ENCODE measurements around the gene AP5Z1.

Gene AP5Z1

GRCh38 chr7:4805984-4806300 is 30.5 kb downstream of the AP5Z1 start:
- H3K4me1 Mint-ChIP-seq (ENCODE audit: low read depth) = peaks cover 5% of the 10 kb centered on the region
- no peaks in the 10 kb centered on the region for H3K36me3 Mint-ChIP-seq (ENCODE audit: low read depth)
- no peak overlapping the region for H3K4me3 Mint-ChIP-seq
- no peaks in the 10 kb centered on the region for H3K9me3 Mint-ChIP-seq
- H3K27me3 Mint-ChIP-seq = peaks cover 13% of the 10 kb centered on the region
- H3K27ac Mint-ChIP-seq = no peak overlapping the region
- DNase-seq = no peak

- no peak for DNase-seq
- H3K36me3 Mint-ChIP-seq (ENCODE audit: low read depth) = no peaks in the 10 kb centered on the region
- H3K27ac Mint-ChIP-seq = no peak overlapping the region
- peaks cover 5% of the 10 kb centered on the region for H3K4me1 Mint-ChIP-seq (ENCODE audit: low read depth)
- no peak overlapping the region for H3K4me3 Mint-ChIP-seq
- peaks cover 17% of the 10 kb centered on the region for H3K27me3 Mint-ChIP-seq
- H3K9me3 Mint-ChIP-seq = no peaks in the 10 kb centered on the region
Observed at GRCh38 chr7:4806983-4807597, 31.7 kb downstream of the AP5Z1 start.

GRCh38 chr7:4807598-4808016 is 32.2 kb downstream of the AP5Z1 start:
- no peak for DNase-seq
- H3K9me3 Mint-ChIP-seq = no peaks in the 10 kb centered on the region
- no peak overlapping the region for H3K27ac Mint-ChIP-seq
- H3K4me1 Mint-ChIP-seq (ENCODE audit: low read depth) = peaks cover 5% of the 10 kb centered on the region
- H3K27me3 Mint-ChIP-seq = peaks cover 19% of the 10 kb centered on the region
- H3K36me3 Mint-ChIP-seq (ENCODE audit: low read depth) = no peaks in the 10 kb centered on the region
- H3K4me3 Mint-ChIP-seq = no peak overlapping the region

- Mint-ChIP-seq H3K4me1 (ENCODE audit: low read depth) (peaks cover 5% of the 10 kb centered on the region), H3K9me3 (no peaks in the 10 kb centered on the region), H3K36me3 (ENCODE audit: low read depth) (no peaks in the 10 kb centered on the region), H3K27ac (no peak overlapping the region), H3K27me3 (peaks cover 21% of the 10 kb centered on the region), H3K4me3 (no peak overlapping the region)
- no peak for DNase-seq
Observed at GRCh38 chr7:4808026-4808425, 32.6 kb downstream of the AP5Z1 start.

GRCh38 chr7:4808565-4808964 is 33.1 kb downstream of the AP5Z1 start:
- peaks cover 5% of the 10 kb centered on the region for H3K4me1 Mint-ChIP-seq (ENCODE audit: low read depth)
- no peak for DNase-seq
- no peaks in the 10 kb centered on the region for H3K9me3 Mint-ChIP-seq
- H3K4me3 Mint-ChIP-seq = no peak overlapping the region
- H3K27me3 Mint-ChIP-seq = peaks cover 26% of the 10 kb centered on the region
- H3K27ac Mint-ChIP-seq = no peak overlapping the region
- no peaks in the 10 kb centered on the region for H3K36me3 Mint-ChIP-seq (ENCODE audit: low read depth)

- peaks cover 5% of the 10 kb centered on the region for H3K4me1 Mint-ChIP-seq (ENCODE audit: low read depth)
- no peaks in the 10 kb centered on the region for H3K36me3 Mint-ChIP-seq (ENCODE audit: low read depth)
- H3K27me3 Mint-ChIP-seq = peaks cover 32% of the 10 kb centered on the region
- peak overlapping the region; percentile 57 for H3K4me3 Mint-ChIP-seq
- no peak overlapping the region for H3K27ac Mint-ChIP-seq
- peak; percentile 50 for DNase-seq
- no peaks in the 10 kb centered on the region for H3K9me3 Mint-ChIP-seq
Observed at GRCh38 chr7:4809091-4809591, 33.7 kb downstream of the AP5Z1 start.

GRCh38 chr7:4809666-4810065 is 34.2 kb downstream of the AP5Z1 start:
- DNase-seq = no peak
- Mint-ChIP-seq H3K4me1 (ENCODE audit: low read depth) (peaks cover 5% of the 10 kb centered on the region), H3K4me3 (no peak overlapping the region), H3K27ac (no peak overlapping the region), H3K27me3 (peaks cover 37% of the 10 kb centered on the region), H3K36me3 (ENCODE audit: low read depth) (no peaks in the 10 kb centered on the region), H3K9me3 (no peaks in the 10 kb centered on the region)

GRCh38 chr7:4814433-4814832 is 39.0 kb downstream of the AP5Z1 start:
- Mint-ChIP-seq H3K27ac (no peak overlapping the region), H3K4me3 (no peak overlapping the region)

GRCh38 chr7:4815121-4815520 is 39.7 kb downstream of the AP5Z1 start:
- Mint-ChIP-seq H3K36me3 (ENCODE audit: low read depth) (no peaks in the 10 kb centered on the region), H3K27me3 (peaks cover 48% of the 10 kb centered on the region), H3K4me3 (no peak overlapping the region), H3K27ac (no peak overlapping the region), H3K4me1 (ENCODE audit: low read depth) (peaks cover 3% of the 10 kb centered on the region), H3K9me3 (no peaks in the 10 kb centered on the region)
- no peak for DNase-seq

More at GRCh38 chr7:4814433-4814832, 39.0 kb downstream of the AP5Z1 start:
- Mint-ChIP-seq H3K4me1 (ENCODE audit: low read depth) (peaks cover 3% of the 10 kb centered on the region), H3K27me3 (peaks cover 44% of the 10 kb centered on the region), H3K36me3 (ENCODE audit: low read depth) (no peaks in the 10 kb centered on the region), H3K9me3 (no peaks in the 10 kb centered on the region)
- no peak for DNase-seq

- Mint-ChIP-seq H3K36me3 (ENCODE audit: low read depth) (no peaks in the 10 kb centered on the region), H3K27me3 (peaks cover 45% of the 10 kb centered on the region), H3K4me3 (no peak overlapping the region), H3K9me3 (no peaks in the 10 kb centered on the region), H3K4me1 (ENCODE audit: low read depth) (no peaks in the 10 kb centered on the region), H3K27ac (no peak overlapping the region)
- no peak for DNase-seq
Observed at GRCh38 chr7:4815609-4816418, 40.4 kb downstream of the AP5Z1 start.

- no peaks in the 10 kb centered on the region for H3K4me1 Mint-ChIP-seq (ENCODE audit: low read depth)
- no peak overlapping the region for H3K4me3 Mint-ChIP-seq
- H3K36me3 Mint-ChIP-seq (ENCODE audit: low read depth) = no peaks in the 10 kb centered on the region
- H3K27me3 Mint-ChIP-seq = peaks cover 49% of the 10 kb centered on the region
- H3K27ac Mint-ChIP-seq = no peak overlapping the region
- no peaks in the 10 kb centered on the region for H3K9me3 Mint-ChIP-seq
- no peak for DNase-seq
Observed at GRCh38 chr7:4816419-4817080, 41.1 kb downstream of the AP5Z1 start.

GRCh38 chr7:4817178-4817901 is 41.9 kb downstream of the AP5Z1 start:
- H3K36me3 Mint-ChIP-seq (ENCODE audit: low read depth) = no peaks in the 10 kb centered on the region
- DNase-seq = no peak
- no peak overlapping the region for H3K4me3 Mint-ChIP-seq
- H3K9me3 Mint-ChIP-seq = no peaks in the 10 kb centered on the region
- no peak overlapping the region for H3K27ac Mint-ChIP-seq
- peaks cover 48% of the 10 kb centered on the region for H3K27me3 Mint-ChIP-seq
- no peaks in the 10 kb centered on the region for H3K4me1 Mint-ChIP-seq (ENCODE audit: low read depth)

- H3K4me1 Mint-ChIP-seq (ENCODE audit: low read depth) = no peaks in the 10 kb centered on the region
- H3K27ac Mint-ChIP-seq = no peak overlapping the region
- no peak for DNase-seq
- H3K27me3 Mint-ChIP-seq = peaks cover 42% of the 10 kb centered on the region
- no peak overlapping the region for H3K4me3 Mint-ChIP-seq
- no peaks in the 10 kb centered on the region for H3K9me3 Mint-ChIP-seq
- H3K36me3 Mint-ChIP-seq (ENCODE audit: low read depth) = no peaks in the 10 kb centered on the region
Observed at GRCh38 chr7:4818000-4818794, 42.8 kb downstream of the AP5Z1 start.

Data from activated T-cell treated with anti-CD3 and anti-CD28 coated beads, Interleukin-2, amount 50 U/mL, for 24 hours (primary cell).